ENCODE measurements around the gene KCNJ6. TPM values are rescaled to one million over a fixed set of nuclear protein-coding genes. Genes with fewer than 3 reads are reported as not detected.

The KCNJ6 gene
- total and polyA plus RNA-seq, 2 of the 8 experiments (the other 6 are each of a cell fraction or from before 2014, with no cell fraction given): 0.51 to 1.2 TPM

- no peak for TF ChIP-seq RBBP5 (IDR thresholded peaks at IDR 0.05; ENCODE audit: borderline replicate concordance, low read depth, low read length)
- TF ChIP-seq CBX8 (IDR thresholded peaks at IDR 0.05; ENCODE audit: borderline replicate concordance, low read depth, low read length): no peak
Observed at GRCh38 chr21:37623183-37623582, 293.1 kb downstream of the KCNJ6 start (continued).
